Keratinocyte (primary cell): Measurements from ENCODE around the gene CRABP2. TPM values are rescaled to one million over a fixed set of nuclear protein-coding genes. Genes with fewer than 3 reads are reported as not detected.

Experiments used
- DNase-seq: peaks from one replicate; pipeline ENCODE4 v3.0.0-alpha.2; 2011; ENCODE audit warnings: low read depth, missing footprints, low spot score
- FAIRE-seq: peaks from 2 replicates; lab custom pipeline; 2011; peaks lifted over from hg19 to GRCh38; lab: Jason Lieb, UNC
- H2AFZ ChIP-seq: 2 replicates; pipeline ENCODE4 v1.6.0; 2012; ENCODE audit warnings: low read length, control low read depth, inconsistent platforms; ENCODE audit not compliant: control insufficient read depth
- H3K27ac ChIP-seq: 2 replicates; pipeline ENCODE4 v1.5.1; 2011; ENCODE audit warnings: low read length; ENCODE audit not compliant: control insufficient read depth, insufficient read depth
- H3K27me3 ChIP-seq: 3 replicates; pipeline ENCODE4 v1.6.0; 2011; ENCODE audit warnings: low read length; ENCODE audit not compliant: control insufficient read depth, insufficient read depth; ENCODE audit errors: extremely low read depth
- H3K36me3 ChIP-seq, 2 experiments: 2 replicates in 1 of 2; 3 replicates in 1 of 2; pipeline ENCODE4 v1.5.1; 2011; ENCODE audit warnings: low read length in 2 of 2, mild to moderate bottlenecking in 1 of 2; ENCODE audit not compliant: control insufficient read depth in 2 of 2, insufficient read depth in 2 of 2; ENCODE audit errors: extremely low read depth in 1 of 2
- H3K4me1 ChIP-seq: 3 replicates; pipeline ENCODE4 v1.5.1; 2011; ENCODE audit warnings: low read length; ENCODE audit not compliant: control insufficient read depth, insufficient read depth; ENCODE audit errors: extremely low read depth
- H3K4me2 ChIP-seq: 3 replicates; pipeline ENCODE4 v1.6.0; 2011; ENCODE audit warnings: low read depth, low read length; ENCODE audit not compliant: control insufficient read depth, insufficient read depth; ENCODE audit errors: extremely low read depth
- H3K4me3 ChIP-seq, 3 experiments: fragments of 200-600 bp in 1 of 3; sonication (generic) in 1 of 3; 2 replicates in 2 of 3; 3 replicates in 1 of 3; pipeline ENCODE4 v1.5.1; 2011 to 2016; ENCODE audit warnings: low read length in 3 of 3, mild to moderate bottlenecking in 3 of 3, control low read depth in 2 of 3, inconsistent platforms in 1 of 3, low read depth in 1 of 3, mixed read lengths in 1 of 3, mixed run types in 1 of 3, moderate library complexity in 1 of 3; ENCODE audit not compliant: control insufficient read depth in 2 of 3, insufficient read depth in 2 of 3; ENCODE audit errors: extremely low read depth in 1 of 3
- H3K79me2 ChIP-seq: 2 replicates; pipeline ENCODE4 v1.6.0; 2012; ENCODE audit warnings: low read length; ENCODE audit not compliant: control insufficient read depth, insufficient read depth
- H3K9ac ChIP-seq: 3 replicates; pipeline ENCODE4 v1.6.0; 2011; ENCODE audit warnings: low read length; ENCODE audit not compliant: control insufficient read depth, insufficient read depth; ENCODE audit errors: extremely low read depth
- H3K9me1 ChIP-seq: 3 replicates; pipeline ENCODE4 v1.6.0; 2011; ENCODE audit warnings: low read length; ENCODE audit not compliant: control insufficient read depth, insufficient read depth; ENCODE audit errors: extremely low read depth
- H3K9me3 ChIP-seq: 2 replicates; pipeline ENCODE4 v1.5.1; 2012; ENCODE audit warnings: low read depth, low read length; ENCODE audit not compliant: control insufficient read depth
- H4K20me1 ChIP-seq: 3 replicates; pipeline ENCODE4 v1.6.0; 2011; ENCODE audit warnings: low read length; ENCODE audit not compliant: control insufficient read depth, insufficient read depth; ENCODE audit errors: extremely low read depth
- CTCF ChIP-seq, 3 experiments: IDR thresholded peaks in 1 of 3; conservative IDR thresholded peaks in 1 of 3; optimal IDR thresholded peaks in 1 of 3; 2 replicates in 2 of 3; 3 replicates in 1 of 3; pipeline versions ENCODE3 to v1.5.1; 2011; ENCODE audit warnings: low read length in 3 of 3, mild to moderate bottlenecking in 3 of 3, moderate library complexity in 2 of 3, control low read depth in 1 of 3, inconsistent platforms in 1 of 3; ENCODE audit not compliant: insufficient read depth in 2 of 3; ENCODE audit errors: extremely low read depth in 1 of 3
- EZH2 ChIP-seq: IDR thresholded peaks from one replicate; pipeline ENCODE4 v1.6.1; 2012; ENCODE audit warnings: inconsistent platforms, mild to moderate bottlenecking, low read length, moderate library complexity
- dilution Hi-C: fragments of 300-500 bp; cut with MboI; formaldehyde crosslinking; loops from one replicate; pipeline ENCODE4 v1.7.0; 2020; ENCODE audit warnings: low sequenced_read_pairs; ENCODE audit not compliant: extremely low pct_ligation_motif_present
- polyA plus RNA-seq, 5 experiments: library from polyadenylated mRNA; depleted of rRNA in 3 of 5; stranded (reverse) in 3 of 5; stranded (forward) in 1 of 5; unstranded in 1 of 5; fragments of >200 nt; gene quantifications; 1 replicate in 1 of 5; 2 replicates in 3 of 5; 3 replicates in 1 of 5; pipeline versions ENCODE4 v1.2.1 to v1.2.3, GENCODE V29; 2011 to 2012; ENCODE audit warnings: missing spikeins in 2 of 5, low read depth in 1 of 5, low replicate concordance in 1 of 5

Gene CRABP2
- polyA plus RNA-seq, 1 donor (not counting 4 experiments of a cell fraction or from before 2014, with no cell fraction given) = 8.4 TPM

- H4K20me1 ChIP-seq = peaks cover 14% of the 10 kb centered on the region
- TF ChIP-seq CTCF (optimal IDR thresholded peaks at IDR 0.05 in 1 of 3, IDR thresholded peaks at IDR 0.05 in 1 of 3, conservative IDR thresholded peaks at IDR 0.05 in 1 of 3; ENCODE audit: extremely low read depth in 1 of 3, insufficient read depth in 2 of 3, low read length in 3 of 3) (peak; percentile 95 to 98 (median 98)), EZH2 (no peak)
These were observed 20.4 kb upstream of the CRABP2 start for GRCh38 chr1:156725683-156726280.

GRCh38 chr1:156721535-156721934 lies 16.2 kb upstream of the CRABP2 start:
- H3K27me3 ChIP-seq = no peaks in the 10 kb centered on the region
- H3K9ac ChIP-seq = no peak overlapping the region
- no peak overlapping the region for H3K4me3 ChIP-seq
- dilution Hi-C loops = no loop called here
- peaks cover 14% of the 10 kb centered on the region for H4K20me1 ChIP-seq
- FAIRE-seq = no peak
- peaks cover 44% of the 10 kb centered on the region for H3K79me2 ChIP-seq
- no peak for TF ChIP-seq EZH2
- H3K4me2 ChIP-seq = no peak overlapping the region
- H3K9me3 ChIP-seq = no peaks in the 10 kb centered on the region
- no peak for DNase-seq
- peaks cover 22% of the 10 kb centered on the region for H3K4me1 ChIP-seq
- no peak overlapping the region for H2AFZ ChIP-seq
- no peaks in the 10 kb centered on the region for H3K9me1 ChIP-seq
- H3K36me3 ChIP-seq = peaks cover 27 to 37% of the 10 kb centered on the region in 2 experiments
- no peak overlapping the region for H3K27ac ChIP-seq

More at GRCh38 chr1:156725683-156726280, 20.4 kb upstream of the CRABP2 start:
- peaks cover 73% of the 10 kb centered on the region for H3K79me2 ChIP-seq
- no peak overlapping the region for H2AFZ ChIP-seq
- peak overlapping the region; percentile 96 for H3K4me2 ChIP-seq
- H3K27ac ChIP-seq = peak overlapping the region; percentile 1
- FAIRE-seq = peak; percentile 20
- peak; percentile 64 for DNase-seq
- H3K9me1 ChIP-seq = no peaks in the 10 kb centered on the region
- no peaks in the 10 kb centered on the region for H3K27me3 ChIP-seq
- H3K36me3 ChIP-seq = peaks cover 24 to 28% of the 10 kb centered on the region in 2 experiments
- peak overlapping the region; percentile 96 for H3K9ac ChIP-seq
- peak overlapping the region; percentile 63 to 90 (median 68) for H3K4me3 ChIP-seq
- H3K9me3 ChIP-seq = no peaks in the 10 kb centered on the region
- peaks cover 48% of the 10 kb centered on the region for H3K4me1 ChIP-seq
- dilution Hi-C loops = no loop called here
